ENCODE measurements around the gene CACYBP.

The CACYBP gene

DNA sequence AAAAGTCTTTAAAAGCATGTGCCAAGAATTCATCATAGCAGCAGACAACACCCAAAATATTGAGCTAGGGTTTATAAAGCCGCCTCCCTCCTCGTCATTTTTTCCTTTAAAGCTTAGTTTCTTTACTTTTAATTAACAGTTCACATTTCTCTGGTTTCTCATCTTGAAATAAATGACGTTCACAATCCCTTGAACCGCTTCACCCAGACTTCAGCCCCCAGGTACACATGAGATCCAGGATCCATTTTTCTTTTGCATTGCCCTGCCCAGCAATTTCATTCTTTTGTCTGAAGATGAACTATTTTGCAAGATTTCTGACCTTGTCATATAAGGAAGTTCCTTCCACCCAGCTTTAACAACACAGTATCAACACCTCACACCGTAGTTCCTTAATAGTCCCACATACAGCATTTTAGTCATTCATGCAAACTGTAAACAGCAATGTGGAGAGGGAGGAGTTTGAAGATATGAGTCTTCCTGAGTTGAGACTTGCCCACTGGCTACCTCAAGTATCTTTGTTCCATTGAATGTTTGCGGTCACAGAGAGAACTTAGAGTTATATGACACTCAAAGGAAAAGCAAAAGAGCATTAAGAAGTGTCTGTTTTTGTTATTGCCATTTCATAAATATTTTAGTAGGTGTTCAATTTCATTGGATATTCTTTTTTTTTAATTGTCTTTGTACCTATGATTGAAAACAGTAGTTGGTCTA lies 35.3 kb upstream of the CACYBP start:
- Histone ChIP-seq H3K27me3 (ENCODE audit: insufficient read depth, low read length) (no peaks in the 10 kb centered on the region), H3K9ac (ENCODE audit: low read depth, low read length) (no peak overlapping the region), H3K36me3 (ENCODE audit: insufficient read depth, low read depth, low read length) (peaks cover 61% of the 10 kb centered on the region), H3K27ac (ENCODE audit: low read length) (no peak overlapping the region), H3K9me3 (ENCODE audit: insufficient read depth, low read depth, low read length) (no peaks in the 10 kb centered on the region), H3K4me3 (ENCODE audit: low read length) (no peak overlapping the region), H3K4me1 (ENCODE audit: insufficient read depth, low read length) (peaks cover 5% of the 10 kb centered on the region; the same call in 1 of the 2 replicates)

DNA sequence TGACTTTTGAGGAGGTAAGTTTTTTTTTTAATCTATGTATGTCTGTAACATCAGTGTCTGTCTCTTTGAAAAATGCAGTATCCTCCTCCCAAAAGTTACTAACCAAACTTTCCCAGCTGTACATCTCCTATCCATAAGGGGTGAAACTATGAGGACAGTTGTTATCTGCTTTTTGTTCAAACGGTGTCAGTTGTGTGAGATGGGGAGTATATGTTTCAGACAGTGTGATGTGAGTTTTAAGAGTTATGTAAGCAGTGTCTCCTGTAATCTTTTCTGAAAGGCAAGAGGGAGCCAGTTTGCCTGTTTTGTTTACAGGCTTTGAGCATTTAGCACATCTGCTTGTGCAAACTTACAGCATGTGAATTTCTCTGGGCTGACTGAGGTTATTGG lies 34.8 kb upstream of the CACYBP start:
- Histone ChIP-seq H3K27me3 (ENCODE audit: insufficient read depth, low read length) (no peaks in the 10 kb centered on the region), H3K36me3 (ENCODE audit: insufficient read depth, low read depth, low read length) (peaks cover 61% of the 10 kb centered on the region), H3K27ac (ENCODE audit: low read length) (no peak overlapping the region), H3K4me1 (ENCODE audit: insufficient read depth, low read length) (peaks cover 5% of the 10 kb centered on the region; the same call in 1 of the 2 replicates), H3K4me3 (ENCODE audit: low read length) (no peak overlapping the region), H3K9ac (ENCODE audit: low read depth, low read length) (no peak overlapping the region), H3K9me3 (ENCODE audit: insufficient read depth, low read depth, low read length) (no peaks in the 10 kb centered on the region)

DNA sequence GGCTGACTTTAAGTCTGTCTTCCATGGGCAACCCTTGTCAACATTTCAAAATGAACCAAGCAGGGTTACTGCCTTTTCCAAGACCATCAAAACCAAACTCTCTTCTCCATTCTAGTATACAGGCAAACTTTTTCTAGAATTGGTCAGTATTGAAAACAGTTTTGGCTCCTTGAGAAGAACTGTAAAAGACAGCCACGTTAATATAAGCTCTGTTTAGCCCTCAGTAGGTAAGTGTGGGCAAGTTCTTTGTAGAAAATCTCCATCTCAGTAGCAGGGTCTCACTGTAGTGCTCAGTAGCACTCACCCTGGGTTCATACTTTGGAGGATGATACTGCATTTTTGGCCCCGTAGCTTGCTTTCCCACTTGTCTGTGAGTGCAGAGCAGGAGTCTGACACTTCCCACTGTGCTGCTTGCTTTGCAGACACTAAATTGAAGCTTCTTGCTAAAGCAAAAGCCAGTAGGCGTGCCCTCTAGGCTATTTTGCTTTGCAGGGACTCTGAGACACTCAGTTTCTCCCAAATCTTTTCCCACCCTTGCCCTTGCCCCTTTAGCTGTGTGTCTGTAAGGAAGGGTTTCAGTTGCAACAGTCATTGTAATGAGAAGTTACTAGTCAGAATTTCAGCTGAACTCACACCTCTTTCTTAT lies 34.3 kb upstream of the CACYBP start:
- no peak overlapping the region for H3K27ac ChIP-seq (ENCODE audit: low read length)
- peaks cover 5% of the 10 kb centered on the region; the same call in 1 of the 2 replicates for H3K4me1 ChIP-seq (ENCODE audit: insufficient read depth, low read length)
- H3K9me3 ChIP-seq (ENCODE audit: insufficient read depth, low read depth, low read length), result no peaks in the 10 kb centered on the region
- no peaks in the 10 kb centered on the region for H3K27me3 ChIP-seq (ENCODE audit: insufficient read depth, low read length)
- peaks cover 61% of the 10 kb centered on the region for H3K36me3 ChIP-seq (ENCODE audit: insufficient read depth, low read depth, low read length)
- H3K4me3 ChIP-seq (ENCODE audit: low read length), result no peak overlapping the region
- H3K9ac ChIP-seq (ENCODE audit: low read depth, low read length), result no peak overlapping the region

DNA sequence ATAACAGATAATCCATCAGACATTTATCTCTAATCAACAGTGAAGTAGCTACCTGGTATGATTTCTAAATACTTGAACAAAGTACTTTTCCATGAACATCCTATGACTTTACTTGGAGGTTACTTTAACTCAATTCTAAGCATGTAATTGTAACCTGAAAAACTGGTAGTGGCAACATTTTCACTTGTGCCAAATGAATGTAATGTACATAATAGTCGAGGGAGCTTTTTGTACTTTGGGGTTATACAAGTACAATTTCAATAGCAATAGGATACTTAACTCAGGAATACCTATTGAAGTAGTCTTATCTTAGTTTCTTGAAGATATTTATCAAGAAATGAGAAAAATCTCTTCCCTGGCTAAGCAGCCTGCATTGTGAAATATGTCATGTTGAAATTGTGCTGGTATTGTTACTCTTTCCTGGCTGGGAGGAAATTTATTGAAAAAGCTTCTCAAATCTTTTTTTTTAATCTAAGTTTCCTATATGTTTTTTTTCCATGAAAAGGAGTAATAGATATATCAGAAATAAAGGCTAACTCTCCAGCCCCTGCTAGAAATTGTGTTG lies 33.7 kb upstream of the CACYBP start:
- H3K9me3 ChIP-seq (ENCODE audit: insufficient read depth, low read depth, low read length), result no peaks in the 10 kb centered on the region
- peaks cover 5% of the 10 kb centered on the region; the same call in 1 of the 2 replicates for H3K4me1 ChIP-seq (ENCODE audit: insufficient read depth, low read length)
- H3K27me3 ChIP-seq (ENCODE audit: insufficient read depth, low read length), result no peaks in the 10 kb centered on the region
- no peak overlapping the region for H3K9ac ChIP-seq (ENCODE audit: low read depth, low read length)
- no peak overlapping the region for H3K4me3 ChIP-seq (ENCODE audit: low read length)
- no peak overlapping the region for H3K27ac ChIP-seq (ENCODE audit: low read length)
- H3K36me3 ChIP-seq (ENCODE audit: insufficient read depth, low read depth, low read length), result peaks cover 56% of the 10 kb centered on the region

DNA sequence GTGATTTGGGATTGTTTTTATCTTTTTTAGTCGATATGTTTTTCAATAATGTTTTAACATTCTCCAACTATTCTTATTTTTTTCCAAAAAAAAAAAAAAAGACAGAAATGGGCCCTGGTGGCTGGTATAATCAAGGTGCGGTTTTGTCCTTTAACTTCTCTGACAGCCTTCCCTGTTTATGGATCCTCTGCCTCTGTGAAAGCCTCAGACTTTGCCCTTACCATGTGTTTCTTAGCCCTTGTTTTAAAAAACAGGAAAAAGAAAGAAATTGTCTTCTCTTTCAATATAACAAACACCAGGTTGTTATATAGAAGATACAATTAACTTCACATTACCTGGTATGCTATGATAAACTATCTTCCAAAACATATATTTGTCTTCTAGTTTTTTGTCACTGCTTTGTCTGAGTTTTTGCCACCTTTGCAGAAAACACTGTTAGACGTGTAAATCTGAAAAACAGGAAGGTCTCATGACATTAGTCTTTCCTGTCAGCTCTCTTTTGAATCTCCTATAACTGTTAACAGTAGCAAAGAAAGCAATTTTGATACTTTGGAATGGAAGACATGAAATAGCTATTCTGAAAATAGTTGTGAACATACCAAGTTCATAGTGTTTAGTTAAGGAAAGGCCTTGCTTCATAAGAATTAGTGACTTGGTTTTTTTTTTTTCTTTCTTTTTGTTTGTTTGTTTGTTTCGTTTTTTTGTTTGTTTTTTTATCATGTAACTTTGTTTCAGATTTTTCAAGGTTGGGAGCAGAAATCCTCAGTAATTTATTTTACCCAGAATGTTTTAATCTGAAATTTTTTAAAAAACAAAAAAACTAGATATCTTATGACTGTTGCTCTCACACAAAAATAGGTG lies 31.7 kb upstream of the CACYBP start:
- Histone ChIP-seq H3K27me3 (ENCODE audit: insufficient read depth, low read length) (no peaks in the 10 kb centered on the region), H3K4me1 (ENCODE audit: insufficient read depth, low read length) (peaks cover 5% of the 10 kb centered on the region; the same call in 1 of the 2 replicates), H3K9ac (ENCODE audit: low read depth, low read length) (no peak overlapping the region), H3K9me3 (ENCODE audit: insufficient read depth, low read depth, low read length) (no peaks in the 10 kb centered on the region), H3K36me3 (ENCODE audit: insufficient read depth, low read depth, low read length) (peaks cover 71% of the 10 kb centered on the region), H3K27ac (ENCODE audit: low read length) (no peak overlapping the region), H3K4me3 (ENCODE audit: low read length) (no peak overlapping the region)

DNA sequence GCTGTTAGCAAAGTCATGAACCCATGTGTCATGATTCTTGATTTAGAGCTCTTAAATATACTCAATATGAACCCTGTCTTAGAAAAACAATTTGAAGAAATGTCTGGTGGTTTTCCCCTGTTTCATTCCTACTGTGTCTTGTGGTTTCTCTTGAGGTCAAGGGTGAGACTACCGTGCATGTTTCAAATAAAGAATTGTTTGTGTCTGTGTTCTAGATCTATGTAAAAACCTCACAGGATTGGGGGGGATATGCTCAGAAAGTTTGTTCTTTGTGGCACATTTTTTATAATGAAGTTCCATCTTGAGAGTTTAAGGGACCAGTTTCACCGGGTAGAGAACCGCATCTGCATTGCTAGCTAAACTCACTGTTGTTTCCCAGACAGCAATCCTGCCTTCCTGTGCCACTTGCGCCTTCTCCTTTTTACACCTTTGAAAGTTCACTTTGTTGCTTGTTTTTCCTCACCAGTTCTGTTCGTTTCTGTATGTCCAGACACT lies 30.9 kb upstream of the CACYBP start:
- Histone ChIP-seq H3K4me3 (ENCODE audit: low read length) (no peak overlapping the region), H3K9me3 (ENCODE audit: insufficient read depth, low read depth, low read length) (no peaks in the 10 kb centered on the region), H3K27me3 (ENCODE audit: insufficient read depth, low read length) (no peaks in the 10 kb centered on the region), H3K36me3 (ENCODE audit: insufficient read depth, low read depth, low read length) (peaks cover 71% of the 10 kb centered on the region), H3K4me1 (ENCODE audit: insufficient read depth, low read length) (peaks cover 5% of the 10 kb centered on the region; the same call in 1 of the 2 replicates), H3K9ac (ENCODE audit: low read depth, low read length) (no peak overlapping the region), H3K27ac (ENCODE audit: low read length) (no peak overlapping the region)

DNA sequence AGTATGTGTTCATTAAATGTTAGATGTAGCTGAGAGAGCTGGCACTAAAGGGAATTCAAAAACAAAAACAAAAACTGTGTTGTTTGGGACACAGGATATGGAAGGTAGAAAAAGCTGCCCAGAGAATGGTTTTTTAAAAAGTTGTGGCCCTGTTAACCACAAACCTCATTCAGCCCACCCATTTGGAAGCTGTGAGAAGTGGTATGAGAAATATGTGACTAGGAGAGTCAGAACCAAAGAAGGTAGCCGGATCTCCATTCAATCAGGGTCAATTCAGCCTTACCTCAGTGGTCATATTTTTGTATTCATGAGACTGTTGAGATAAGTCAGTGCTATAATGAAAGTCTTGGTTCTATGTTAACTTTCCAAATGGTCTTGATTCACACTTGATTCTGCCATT lies 29.8 kb upstream of the CACYBP start:
- Histone ChIP-seq H3K9me3 (ENCODE audit: insufficient read depth, low read depth, low read length) (no peaks in the 10 kb centered on the region), H3K27me3 (ENCODE audit: insufficient read depth, low read length) (no peaks in the 10 kb centered on the region), H3K4me1 (ENCODE audit: insufficient read depth, low read length) (peaks cover 5% of the 10 kb centered on the region; the same call in 1 of the 2 replicates), H3K36me3 (ENCODE audit: insufficient read depth, low read depth, low read length) (peaks cover 71% of the 10 kb centered on the region), H3K9ac (ENCODE audit: low read depth, low read length) (no peak overlapping the region), H3K4me3 (ENCODE audit: low read length) (no peak overlapping the region), H3K27ac (ENCODE audit: low read length) (no peak overlapping the region)

DNA sequence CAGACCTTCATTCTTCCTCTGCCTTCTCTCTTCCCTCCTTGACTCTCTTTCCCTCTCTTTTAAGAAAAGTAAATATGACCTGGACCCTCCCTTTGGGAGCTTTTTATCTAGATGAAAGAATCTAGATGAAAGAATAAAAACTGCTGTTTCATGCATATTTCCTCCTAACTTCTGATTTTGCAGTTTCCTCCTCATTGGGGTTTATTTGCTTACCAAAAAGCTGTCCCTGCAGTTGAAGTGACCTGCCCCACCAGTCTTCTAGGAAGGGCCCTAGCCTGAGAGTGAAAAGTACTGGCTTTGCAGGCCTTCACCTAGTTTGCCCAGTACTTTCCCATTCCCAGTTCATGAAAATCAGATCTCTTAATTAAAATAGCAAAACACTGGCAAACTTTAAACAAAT lies 28.3 kb upstream of the CACYBP start:
- Histone ChIP-seq H3K4me1 (ENCODE audit: insufficient read depth, low read length) (no peaks in the 10 kb centered on the region), H3K4me3 (ENCODE audit: low read length) (no peak overlapping the region), H3K9me3 (ENCODE audit: insufficient read depth, low read depth, low read length) (no peaks in the 10 kb centered on the region), H3K9ac (ENCODE audit: low read depth, low read length) (no peak overlapping the region), H3K36me3 (ENCODE audit: insufficient read depth, low read depth, low read length) (peaks cover 80% of the 10 kb centered on the region), H3K27ac (ENCODE audit: low read length) (no peak overlapping the region), H3K27me3 (ENCODE audit: insufficient read depth, low read length) (no peaks in the 10 kb centered on the region)

DNA sequence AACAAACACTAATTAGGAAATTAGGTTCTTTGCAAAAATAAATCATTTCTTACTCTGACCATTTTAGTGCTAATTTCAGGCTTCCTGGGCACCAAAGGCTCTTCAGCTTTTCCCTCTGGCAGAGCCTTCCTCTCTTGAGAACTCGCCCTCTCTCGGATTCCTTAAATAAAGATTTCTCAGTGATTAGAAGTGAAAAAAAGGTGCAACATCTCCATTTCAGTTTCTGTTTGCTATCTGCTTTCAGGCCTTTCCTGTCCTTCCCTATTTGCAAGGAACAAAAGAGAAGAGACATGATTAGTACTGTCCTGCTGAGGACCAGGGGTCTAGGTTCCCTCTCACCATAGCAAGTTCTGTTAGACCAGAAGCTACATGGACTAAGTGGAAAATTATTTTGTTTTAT lies 27.8 kb upstream of the CACYBP start:
- Histone ChIP-seq H3K27me3 (ENCODE audit: insufficient read depth, low read length) (no peaks in the 10 kb centered on the region), H3K9ac (ENCODE audit: low read depth, low read length) (no peak overlapping the region), H3K9me3 (ENCODE audit: insufficient read depth, low read depth, low read length) (no peaks in the 10 kb centered on the region), H3K27ac (ENCODE audit: low read length) (no peak overlapping the region), H3K36me3 (ENCODE audit: insufficient read depth, low read depth, low read length) (peaks cover 84% of the 10 kb centered on the region), H3K4me3 (ENCODE audit: low read length) (no peak overlapping the region), H3K4me1 (ENCODE audit: insufficient read depth, low read length) (no peaks in the 10 kb centered on the region)

DNA sequence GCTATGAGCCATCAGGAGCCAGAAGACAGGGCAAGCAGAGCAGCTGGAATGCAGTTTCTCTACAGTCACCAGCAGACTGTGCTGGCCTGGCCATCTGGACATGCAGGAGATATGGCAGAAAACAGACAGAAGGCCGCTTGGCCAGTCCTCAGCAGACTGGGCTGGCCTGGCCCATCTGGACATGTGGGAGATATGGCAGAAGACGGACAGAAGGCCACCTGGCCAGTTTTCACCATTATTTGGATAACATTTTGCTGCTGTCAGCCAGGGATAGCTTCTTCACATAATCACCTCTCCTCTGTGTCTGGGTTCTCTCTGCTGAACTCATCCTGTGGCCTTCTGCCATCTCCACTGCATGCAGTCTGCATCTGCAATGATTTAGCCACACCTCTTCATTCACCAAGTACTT lies 25.0 kb upstream of the CACYBP start:
- no peaks in the 10 kb centered on the region for H3K9me3 ChIP-seq (ENCODE audit: insufficient read depth, low read depth, low read length)
- no peaks in the 10 kb centered on the region for H3K4me1 ChIP-seq (ENCODE audit: insufficient read depth, low read length)
- H3K27me3 ChIP-seq (ENCODE audit: insufficient read depth, low read length), result no peaks in the 10 kb centered on the region
- no peak overlapping the region for H3K27ac ChIP-seq (ENCODE audit: low read length)
- H3K4me3 ChIP-seq (ENCODE audit: low read length), result no peak overlapping the region
- H3K9ac ChIP-seq (ENCODE audit: low read depth, low read length), result no peak overlapping the region
- peaks cover 92% of the 10 kb centered on the region for H3K36me3 ChIP-seq (ENCODE audit: insufficient read depth, low read depth, low read length)

DNA sequence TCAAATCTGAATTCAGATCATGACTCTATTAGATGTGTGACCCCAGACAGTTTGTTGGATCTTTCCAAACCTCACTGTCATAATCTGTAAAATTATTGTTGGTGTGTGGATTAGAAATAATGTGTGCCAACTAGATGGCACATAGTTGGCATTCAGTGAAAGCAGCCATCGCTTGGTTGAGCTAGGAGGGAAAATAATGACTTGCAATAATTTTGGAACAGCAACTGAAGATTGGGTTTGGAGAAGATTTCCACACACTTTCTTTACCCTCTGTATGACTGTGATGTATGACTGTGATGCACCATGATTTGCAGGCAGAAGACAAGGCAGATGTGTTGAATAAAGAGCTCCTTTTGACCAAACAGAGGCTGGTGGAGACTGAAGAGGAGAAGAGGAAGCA lies 24.0 kb upstream of the CACYBP start:
- Histone ChIP-seq H3K27ac (ENCODE audit: low read length) (no peak overlapping the region), H3K36me3 (ENCODE audit: insufficient read depth, low read depth, low read length) (peaks cover 94% of the 10 kb centered on the region), H3K4me3 (ENCODE audit: low read length) (no peak overlapping the region), H3K4me1 (ENCODE audit: insufficient read depth, low read length) (no peaks in the 10 kb centered on the region), H3K9ac (ENCODE audit: low read depth, low read length) (no peak overlapping the region), H3K9me3 (ENCODE audit: insufficient read depth, low read depth, low read length) (no peaks in the 10 kb centered on the region), H3K27me3 (ENCODE audit: insufficient read depth, low read length) (no peaks in the 10 kb centered on the region)

All from iPS-20b (cell line).